Body of pancreas (tissue), 4 donors: ENCODE results near the gene TLX2. TPM values are rescaled to one million over a fixed set of nuclear protein-coding genes. Genes with fewer than 3 reads are reported as not detected.
A peak's percentile ranks its signal among the peaks of the same experiment; 100 is the strongest.

ENCODE experiments used
- ATAC-seq: fragments of 150-250 bp; one replicate; pipeline ENCODE4 v1.9.1; 2016
- DNase-seq, 4 donors: peaks; one replicate each; pipeline ENCODE4 v3.0.0-alpha.2; 2019
- H3K27ac ChIP-seq, 4 donors: fragments of 200-600 bp; sonication (generic); 1 replicate in 3 of 4; 2 replicates in 1 of 4; pipeline versions ENCODE4 v1.5.1 to v1.6.1; 2016 to 2019; ENCODE audit warnings: mild to moderate bottlenecking in 1 of 4, mixed read lengths in 1 of 4, moderate library complexity in 1 of 4
- H3K27me3 ChIP-seq, 2 donors: fragments of 200-600 bp; sonication (generic); one replicate each; pipeline ENCODE4 v1.6.0; 2016; ENCODE audit warnings: mild to moderate bottlenecking in 1 of 2
- H3K36me3 ChIP-seq, 2 donors: fragments of 200-600 bp; sonication (generic); replicated peaks in 1 of 2; 2 replicates each; pipeline ENCODE4 v1.5.1; 2016; ENCODE audit warnings: low read depth in 2 of 2; ENCODE audit not compliant: insufficient read depth in 1 of 2
- H3K4me1 ChIP-seq: fragments of 200-600 bp; sonication (generic); one replicate; pipeline ENCODE4 v1.6.0; 2016
- H3K4me3 ChIP-seq, 2 donors: fragments of 200-600 bp; sonication (generic); 1 replicate in 1 of 2; 2 replicates in 1 of 2; pipeline ENCODE4 v1.5.1; 2016 to 2019
- H3K9me3 ChIP-seq, 3 donors: fragments of 200-600 bp; sonication (generic); 1 replicate in 2 of 3; 2 replicates in 1 of 3; pipeline ENCODE4 v1.5.1; 2016
- CTCF ChIP-seq, 7 experiments: fragments of 450-650 bp in 4 of 7; fragments of 200-600 bp in 3 of 7; sonication (generic) in 3 of 7; IDR thresholded peaks; one replicate each; pipeline ENCODE4 v1.5.1; 2016 to 2019; ENCODE audit warnings: antibody characterized with exemption in 7 of 7
- POLR2A ChIP-seq, 3 donors: fragments of 450-650 bp; IDR thresholded peaks; one replicate each; pipeline ENCODE4 v1.6.1; 2016; ENCODE audit warnings: antibody characterized with exemption in 3 of 3, mild to moderate bottlenecking in 2 of 3
- WGBS, 2 donors: methylation state at CpG; one replicate each; pipeline ENCODE4 v1.1.5; 2017; 5-methylcytosine and 5-hydroxymethylcytosine counted together
- intact Hi-C: fragments of 100-400 bp; cut with DNase I; formaldehyde crosslinking; loops from one replicate; pipeline ENCODE4 v1.15.1; 2023
- total RNA-seq, 2 donors: library from RNA; depleted of rRNA; stranded (reverse); fragments of >200 nt; gene quantifications; one replicate each; pipeline ENCODE4 v1.1.0, GENCODE V29; 2016

TLX2 gene
- total RNA-seq, 2 donors from 2014 or later = not detected

GRCh38 chr2:74554820-74555531 lies 40.7 kb downstream of the TLX2 start:
- ATAC-seq = peak; percentile 65

DNA sequence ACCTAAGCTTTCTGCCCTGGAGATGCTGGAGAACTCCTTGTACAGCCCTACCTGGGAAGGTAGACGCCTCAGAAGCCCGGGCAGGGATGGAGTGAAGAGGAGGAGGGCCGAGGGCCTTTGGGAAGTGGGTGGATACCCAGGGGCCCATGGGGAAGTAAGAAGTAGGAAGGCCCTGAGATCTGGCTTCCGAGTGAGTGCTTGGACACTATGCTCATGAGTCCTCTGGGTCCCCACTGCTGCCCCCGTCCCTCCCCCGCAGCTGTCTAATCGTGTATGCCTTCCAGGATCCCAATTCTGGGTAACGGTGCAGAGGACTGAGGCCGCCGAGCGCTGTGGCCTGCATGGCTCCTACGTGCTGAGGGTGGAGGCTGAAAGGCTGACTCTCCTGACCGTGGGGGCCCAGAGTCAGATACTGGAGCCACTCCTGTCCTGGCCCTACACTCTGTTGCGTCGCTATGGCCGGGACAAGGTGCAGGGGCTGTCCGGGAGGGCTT lies 41.4 kb downstream of the TLX2 start:
- no peak for TF ChIP-seq CTCF (IDR thresholded peaks at IDR 0.05)
- TF ChIP-seq POLR2A (IDR thresholded peaks at IDR 0.05) = no peak
- 79 to 84% methylated on average over 15 to 17 of the region's 17 CpGs for WGBS, 2 donors
- ATAC-seq = no peak
- Histone ChIP-seq H3K36me3 (no peaks in the 10 kb centered on the region), H3K27ac (peak overlapping the region in 2 of 4 donors; percentile 79 to 85), H3K27me3 (no peaks in the 10 kb centered on the region), H3K4me3 (peak overlapping the region in 1 of 2 donors; percentile 64), H3K4me1 (peaks cover 16% of the 10 kb centered on the region), H3K9me3 (no peaks in the 10 kb centered on the region)
- DNase-seq = peak in 1 of 4 donors; percentile 46
- intact Hi-C loops = no loop called here

More at GRCh38 chr2:74554820-74555531, 40.7 kb downstream of the TLX2 start:
- H3K9me3 ChIP-seq = no peaks in the 10 kb centered on the region
- peak; percentile 46 to 55 (median 51) for DNase-seq
- peak overlapping the region; percentile 43 to 64 for H3K4me3 ChIP-seq
- intact Hi-C loops = no loop called here
- H3K36me3 ChIP-seq = no peaks in the 10 kb centered on the region
- H3K27ac ChIP-seq = peak overlapping the region; percentile 43 to 85 (median 74)
- TF ChIP-seq POLR2A (IDR thresholded peaks at IDR 0.05) (peak in 2 of 3 donors; percentile 32 to 44), CTCF (IDR thresholded peaks at IDR 0.05) (peak in 2 of 7 experiments; percentile 20 to 24)
- H3K4me1 ChIP-seq = peaks cover 16% of the 10 kb centered on the region
- no peaks in the 10 kb centered on the region for H3K27me3 ChIP-seq
- 0 to 2% methylated on average over 21 to 57 of the region's 58 CpGs for WGBS, 2 donors

DNA sequence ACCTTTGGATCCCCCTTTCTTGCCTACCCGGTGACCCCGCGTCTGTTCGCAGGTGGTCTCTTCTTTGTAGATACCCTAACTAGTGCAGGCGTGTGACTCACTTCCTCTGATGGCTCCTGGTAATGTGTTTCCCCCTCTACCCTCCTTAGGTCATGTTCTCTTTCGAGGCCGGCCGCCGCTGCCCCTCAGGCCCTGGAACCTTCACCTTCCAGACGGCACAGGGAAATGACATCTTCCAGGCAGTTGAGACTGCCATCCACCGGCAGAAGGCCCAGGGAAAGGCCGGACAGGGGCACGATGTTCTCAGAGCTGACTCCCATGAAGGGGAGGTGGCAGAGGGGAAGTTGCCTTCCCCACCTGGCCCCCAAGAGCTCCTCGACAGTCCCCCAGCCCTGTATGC lies 41.9 kb downstream of the TLX2 start:
- no peak for ATAC-seq
- Histone ChIP-seq H3K4me3 (no peak overlapping the region), H3K27ac (no peak overlapping the region), H3K9me3 (no peaks in the 10 kb centered on the region), H3K36me3 (no peaks in the 10 kb centered on the region), H3K4me1 (peaks cover 16% of the 10 kb centered on the region), H3K27me3 (no peaks in the 10 kb centered on the region)
- 89 to 95% methylated on average over 10 to 14 of the region's 14 CpGs for WGBS, 2 donors
- TF ChIP-seq CTCF (IDR thresholded peaks at IDR 0.05) = no peak
- TF ChIP-seq POLR2A (IDR thresholded peaks at IDR 0.05) = no peak
- no peak for DNase-seq
- intact Hi-C loops = no loop called here

GRCh38 chr2:74556831-74557370 lies 42.7 kb downstream of the TLX2 start:
- Histone ChIP-seq H3K9me3 (no peaks in the 10 kb centered on the region), H3K4me1 (peaks cover 16% of the 10 kb centered on the region), H3K27ac (no peak overlapping the region), H3K36me3 (no peaks in the 10 kb centered on the region), H3K4me3 (no peak overlapping the region), H3K27me3 (no peaks in the 10 kb centered on the region)
- DNase-seq = no peak
- 89 to 96% methylated on average over 6 of the region's 6 CpGs for WGBS, 2 donors
- TF ChIP-seq POLR2A (IDR thresholded peaks at IDR 0.05) = no peak
- no peak for ATAC-seq
- intact Hi-C loops = no loop called here

DNA sequence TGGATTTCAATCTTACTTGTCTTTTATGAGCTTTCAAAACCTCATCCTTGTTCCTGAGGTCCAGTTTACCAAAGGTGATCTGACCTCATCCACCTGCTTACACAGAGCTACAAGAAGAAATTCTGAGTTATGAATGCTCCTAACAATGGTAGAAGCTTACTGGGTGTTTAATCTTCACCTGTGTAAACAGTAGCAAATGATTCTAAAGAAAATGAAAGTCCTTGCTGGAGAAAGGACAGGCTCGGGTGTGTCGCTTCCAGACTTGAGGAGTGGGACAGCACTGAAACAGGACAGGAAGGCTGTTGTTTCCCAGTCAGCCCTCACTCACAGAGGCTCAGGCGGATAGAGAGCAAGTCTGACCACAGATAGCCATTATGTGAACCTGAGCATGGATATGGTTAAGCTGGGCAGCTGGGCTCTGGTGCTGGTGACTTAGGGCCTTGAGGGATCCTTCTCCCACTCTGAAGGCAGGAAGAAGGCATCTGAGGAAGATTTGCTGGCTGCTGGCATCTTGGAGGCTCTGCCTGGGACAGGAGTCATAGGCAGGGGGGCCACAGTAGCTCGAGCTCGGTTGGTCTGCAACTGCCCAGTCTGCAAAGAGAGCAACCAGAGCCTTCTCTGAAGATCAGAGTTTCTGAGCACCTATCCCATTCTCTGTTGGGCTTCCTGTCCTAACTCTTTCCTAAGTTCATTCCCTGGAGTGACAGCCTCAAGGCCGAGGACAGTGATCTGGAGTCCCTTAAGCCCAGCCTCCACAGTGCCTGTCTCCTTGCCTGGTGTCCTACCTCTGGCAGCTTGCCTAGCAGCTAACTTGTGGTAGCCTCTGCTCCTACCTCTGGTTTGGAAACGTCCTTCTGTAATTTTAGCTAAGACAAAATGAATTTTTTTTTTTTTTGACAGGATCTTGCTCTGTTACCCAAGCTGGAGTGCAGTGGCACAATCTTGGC lies 44.3 kb downstream of the TLX2 start:
- H3K9me3 ChIP-seq = no peaks in the 10 kb centered on the region
- no peak for DNase-seq
- TF ChIP-seq POLR2A (IDR thresholded peaks at IDR 0.05) = no peak
- no peak for TF ChIP-seq CTCF (IDR thresholded peaks at IDR 0.05)
- H3K4me3 ChIP-seq = no peak overlapping the region
- 54 to 55% methylated on average over 7 of the region's 7 CpGs for WGBS, 2 donors
- H3K4me1 ChIP-seq = peaks cover 12% of the 10 kb centered on the region
- no peaks in the 10 kb centered on the region for H3K27me3 ChIP-seq
- no peaks in the 10 kb centered on the region for H3K36me3 ChIP-seq
- intact Hi-C loops = no loop called here
- ATAC-seq = no peak
- no peak overlapping the region for H3K27ac ChIP-seq
